Inferior parietal cortex (tissue), 1 donor: ENCODE results near the gene AGAP5.
"Not testable (repeated sequence)": the region's sequence is repeated elsewhere in the genome, so short reads cannot be mapped to it uniquely, and the experiment has no call there.

ENCODE experiments used
- DNase-seq: peaks from one replicate; pipeline ENCODE4 v3.0.0-alpha.2; 2016; ENCODE audit errors: extremely low spot score

Gene AGAP5

GRCh38 chr10:73714483-73714882 lies 16.6 kb upstream of the AGAP5 start:
- not testable (repeated sequence) for DNase-seq

GRCh38 chr10:73713912-73714311 lies 16.0 kb upstream of the AGAP5 start:
- not testable (repeated sequence) for DNase-seq

GRCh38 chr10:73711683-73712082 lies 13.8 kb upstream of the AGAP5 start:
- DNase-seq: peak; percentile 9

GRCh38 chr10:73708122-73708521 lies 10.2 kb upstream of the AGAP5 start:
- not testable (repeated sequence) for DNase-seq

GRCh38 chr10:73707628-73708027 lies 9.7 kb upstream of the AGAP5 start:
- not testable (repeated sequence) for DNase-seq

GRCh38 chr10:73706488-73706887 lies 8.6 kb upstream of the AGAP5 start:
- not testable (repeated sequence) for DNase-seq

- not testable (repeated sequence) for DNase-seq
Measured at GRCh38 chr10:73705506-73706072, 7.7 kb upstream of the AGAP5 start.

- DNase-seq: not testable (repeated sequence)
Measured at GRCh38 chr10:73703924-73704323, 6.0 kb upstream of the AGAP5 start.

GRCh38 chr10:73698819-73699218 lies 910 bp upstream of the AGAP5 start:
- not testable (repeated sequence) for DNase-seq

GRCh38 chr10:73695302-73695701 lies 2.6 kb downstream of the AGAP5 start:
- DNase-seq: not testable (repeated sequence)

- DNase-seq: not testable (repeated sequence)
Measured at GRCh38 chr10:73690755-73691154, 7.2 kb downstream of the AGAP5 start.

GRCh38 chr10:73689596-73689995 lies 8.3 kb downstream of the AGAP5 start:
- DNase-seq: not testable (repeated sequence)

- not testable (repeated sequence) for DNase-seq
Measured at GRCh38 chr10:73687641-73688040, 10.3 kb downstream of the AGAP5 start.

- DNase-seq: not testable (repeated sequence)
Measured at GRCh38 chr10:73674546-73674945, 23.4 kb downstream of the AGAP5 start.

GRCh38 chr10:73668378-73668777 lies 29.5 kb downstream of the AGAP5 start:
- not testable (repeated sequence) for DNase-seq

- DNase-seq: not testable (repeated sequence)
Measured at GRCh38 chr10:73666153-73666809, 31.6 kb downstream of the AGAP5 start.

GRCh38 chr10:73665581-73665980 lies 32.3 kb downstream of the AGAP5 start:
- DNase-seq: not testable (repeated sequence)

GRCh38 chr10:73664156-73665040 lies 33.5 kb downstream of the AGAP5 start:
- DNase-seq: not testable (repeated sequence)

GRCh38 chr10:73663621-73664020 lies 34.3 kb downstream of the AGAP5 start:
- DNase-seq: not testable (repeated sequence)

- not testable (repeated sequence) for DNase-seq
Measured at GRCh38 chr10:73662705-73663104, 35.2 kb downstream of the AGAP5 start.

GRCh38 chr10:73655990-73656298 lies 42.0 kb downstream of the AGAP5 start, which contains the start of gene SYNPO2L:
Gene SYNPO2L (minus strand): TSS chr10:73656029. CDS start chr10:73655922, 107 bp downstream.
- no peak for DNase-seq

- DNase-seq: no peak
Measured at GRCh38 chr10:73655257-73655989, 42.5 kb downstream of the AGAP5 start.
